HG03457 (cell line): ENCODE measurements around the gene SBDS.
"Not testable (repeated sequence)": the region's sequence is repeated elsewhere in the genome, so short reads cannot be mapped to it uniquely, and the experiment has no call there.

Source experiments
- ATAC-seq: cut with Tn5 transposase; IDR thresholded peaks from one replicate; pipeline ENCODE4 v1.9.1; 2021; ENCODE audit warnings: moderate number of reproducible peaks; ENCODE audit not compliant: unreplicated experiment

The SBDS gene

GRCh38 chr7:66995050-66995776, at the start of gene SBDS:
Gene SBDS, minus strand, starts transcription at chr7:66995586. Its CDS starts 169 bp downstream, at chr7:66995417.
- ATAC-seq = peak; percentile 50

GRCh38 chr7:67043559-67043930, 48.2 kb upstream of the SBDS start:
- ATAC-seq = not testable (repeated sequence)

GRCh38 chr7:67042781-67043558, 47.6 kb upstream of the SBDS start:
- not testable (repeated sequence) for ATAC-seq

GRCh38 chr7:67040832-67041231, 45.4 kb upstream of the SBDS start:
- not testable (repeated sequence) for ATAC-seq

GRCh38 chr7:67036432-67037395, 41.3 kb upstream of the SBDS start:
- not testable (repeated sequence) for ATAC-seq

- ATAC-seq = no peak
These were observed 37.9 kb upstream of the SBDS start for GRCh38 chr7:67033251-67033650.

GRCh38 chr7:67031685-67032084, 36.3 kb upstream of the SBDS start:
- not testable (repeated sequence) for ATAC-seq

- not testable (repeated sequence) for ATAC-seq
These were observed 30.1 kb upstream of the SBDS start for GRCh38 chr7:67025459-67025858.

GRCh38 chr7:67022511-67022910, 27.1 kb upstream of the SBDS start:
- ATAC-seq = no peak

- no peak for ATAC-seq
These were observed 25.9 kb upstream of the SBDS start for GRCh38 chr7:67021260-67021659.

- no peak for ATAC-seq
These were observed 24.4 kb upstream of the SBDS start for GRCh38 chr7:67019562-67020390.

GRCh38 chr7:67018940-67019339, 23.6 kb upstream of the SBDS start:
- ATAC-seq = no peak

GRCh38 chr7:67017971-67018370, 22.6 kb upstream of the SBDS start:
- not testable (repeated sequence) for ATAC-seq

GRCh38 chr7:67014076-67014622, 18.8 kb upstream of the SBDS start:
- not testable (repeated sequence) for ATAC-seq

GRCh38 chr7:67009677-67010076, 14.3 kb upstream of the SBDS start:
- not testable (repeated sequence) for ATAC-seq

GRCh38 chr7:67008260-67008659, 12.9 kb upstream of the SBDS start:
- no peak for ATAC-seq

- no peak for ATAC-seq
These were observed 11.6 kb upstream of the SBDS start for GRCh38 chr7:67006965-67007364.

- not testable (repeated sequence) for ATAC-seq
These were observed 8.8 kb upstream of the SBDS start for GRCh38 chr7:67004145-67004544.

- not testable (repeated sequence) for ATAC-seq
These were observed 5.3 kb upstream of the SBDS start for GRCh38 chr7:67000601-67001258.
